MM.1S (cell line): ENCODE data around the gene GNAI2.

ENCODE experiments used
- DNase-seq: peaks from one replicate; pipeline ENCODE4 v3.0.0-alpha.2; 2015
- H2AFZ ChIP-seq: fragments of 300-600 bp; sonication (generic); 2 replicates; pipeline ENCODE4 v1.6.0; 2016; ENCODE audit warnings: antibody characterized with exemption, low read length
- H3F3A ChIP-seq: fragments of 300-600 bp; sonication (generic); 2 replicates; pipeline ENCODE4 v1.6.1; 2016; ENCODE audit warnings: mild to moderate bottlenecking, antibody characterized with exemption, low read length, moderate library complexity, mixed read lengths; ENCODE audit not compliant: insufficient read depth
- H3K27ac ChIP-seq: fragments of 300-600 bp; sonication (generic); 2 replicates; pipeline ENCODE4 v1.5.1; 2016; ENCODE audit warnings: mild to moderate bottlenecking, low read length
- H3K27me3 ChIP-seq: fragments of 300-600 bp; sonication (generic); replicated peaks from 2 replicates; pipeline ENCODE4 v1.6.0; 2016; ENCODE audit warnings: low read length; ENCODE audit not compliant: insufficient read depth
- H3K36me3 ChIP-seq: fragments of 300-600 bp; sonication (generic); replicated peaks from 2 replicates; pipeline ENCODE4 v1.6.1; 2016; ENCODE audit warnings: mild to moderate bottlenecking, low read length, mixed read lengths; ENCODE audit not compliant: insufficient read depth
- H3K4me1 ChIP-seq: fragments of 300-600 bp; sonication (generic); 2 replicates; pipeline ENCODE4 v1.6.1; 2016; ENCODE audit warnings: low read length, mixed read lengths
- H3K4me2 ChIP-seq: fragments of 300-600 bp; sonication (generic); 2 replicates; pipeline ENCODE4 v1.6.0; 2016; ENCODE audit warnings: low read depth, low read length
- H3K4me3 ChIP-seq: fragments of 300-600 bp; sonication (generic); 2 replicates; pipeline ENCODE4 v1.5.1; 2016; ENCODE audit warnings: low read length, mixed read lengths
- H3K79me2 ChIP-seq: fragments of 300-600 bp; sonication (generic); 2 replicates; pipeline ENCODE4 v1.6.1; 2016; ENCODE audit warnings: mixed run types, low read length, mixed read lengths
- H3K9ac ChIP-seq: fragments of 300-600 bp; sonication (generic); 2 replicates; pipeline ENCODE4 v1.6.1; 2016; ENCODE audit warnings: low read length, mixed read lengths
- H3K9me2 ChIP-seq: fragments of 300-600 bp; sonication (generic); replicated peaks from 2 replicates; pipeline ENCODE4 v1.6.1; 2016; ENCODE audit warnings: mild to moderate bottlenecking, low read length, mixed read lengths; ENCODE audit not compliant: insufficient read depth
- H3K9me3 ChIP-seq: fragments of 300-600 bp; sonication (generic); replicated peaks from 2 replicates; pipeline ENCODE4 v1.6.1; 2016; ENCODE audit warnings: mild to moderate bottlenecking, low read length, mixed read lengths; ENCODE audit not compliant: insufficient read depth
- H4K20me1 ChIP-seq: fragments of 300-600 bp; sonication (generic); 2 replicates; pipeline ENCODE4 v1.6.1; 2016; ENCODE audit warnings: mild to moderate bottlenecking, low read length, moderate library complexity, mixed read lengths; ENCODE audit not compliant: insufficient read depth
- CTCF ChIP-seq: fragments of 300-600 bp; sonication (generic); IDR thresholded peaks from 2 replicates; pipeline ENCODE4 v1.5.1; 2016; ENCODE audit warnings: antibody characterized with exemption, low read length, mixed read lengths
- EZH2 ChIP-seq: fragments of 300-600 bp; sonication (generic); optimal IDR thresholded peaks from 2 replicates; pipeline ENCODE3; 2017; ENCODE audit warnings: low read depth, mild to moderate bottlenecking, antibody characterized with exemption, low read length, mixed read lengths
- EZH2phosphoT487 ChIP-seq: fragments of 300-600 bp; sonication (generic); IDR thresholded peaks from 2 replicates; pipeline ENCODE4 v1.6.1; 2018; ENCODE audit warnings: antibody characterized with exemption, low read length

Gene GNAI2

GRCh38 chr3:50298836-50299637 lies 63.0 kb downstream of the GNAI2 start, which contains the start of the genes HYAL3 and NAA80:
Gene HYAL3, minus strand, starts transcription at chr3:50299405. Its CDS starts 3,803 bp downstream, at chr3:50295602.
Gene NAA80, minus strand, starts transcription at chr3:50299405. Its CDS starts 1,942 bp downstream, at chr3:50297463.
- peak within 1 kb of the TSS; percentile 67; the same call in 1 of the 2 replicates for H3K27ac ChIP-seq
- peak within 1 kb of the TSS; percentile 98 for H3K4me3 ChIP-seq

GRCh38 chr3:50299638-50299928 lies 63.6 kb downstream of the GNAI2 start:
- H3K9me2 ChIP-seq: no peaks in the 10 kb centered on the region
- peak overlapping the region; percentile 87 for H2AFZ ChIP-seq
- H3K27me3 ChIP-seq: no peaks in the 10 kb centered on the region
- H3K27ac ChIP-seq: peak overlapping the region; percentile 55; the same call in 1 of the 2 replicates
- TF ChIP-seq EZH2phosphoT487 (no peak), CTCF (no peak), EZH2 (no peak)
- H3K4me2 ChIP-seq: peak overlapping the region; percentile 94
- H4K20me1 ChIP-seq: no peaks in the 10 kb centered on the region
- peaks cover 12% of the 10 kb centered on the region; the same call in 1 of the 2 replicates for H3K4me1 ChIP-seq
- H3K9ac ChIP-seq: peak overlapping the region; percentile 80
- DNase-seq: no peak
- no peaks in the 10 kb centered on the region for H3K36me3 ChIP-seq
- peak overlapping the region; percentile 72 for H3K4me3 ChIP-seq
- peaks cover 4% of the 10 kb centered on the region; the same call in 1 of the 2 replicates for H3F3A ChIP-seq
- H3K79me2 ChIP-seq: peaks cover 11% of the 10 kb centered on the region; the same call in 1 of the 2 replicates
- no peaks in the 10 kb centered on the region for H3K9me3 ChIP-seq

More at GRCh38 chr3:50298836-50299637, 63.0 kb downstream of the GNAI2 start, which contains the start of the genes HYAL3 and NAA80:
- peak; percentile 98 for DNase-seq
- H3K27me3 ChIP-seq: no peaks in the 10 kb centered on the region
- no peaks in the 10 kb centered on the region for H4K20me1 ChIP-seq
- peak within 1 kb of the TSS; percentile 98 for H2AFZ ChIP-seq
- H3K36me3 ChIP-seq: no peaks in the 10 kb centered on the region
- no peaks in the 10 kb centered on the region for H3K9me2 ChIP-seq
- H3F3A ChIP-seq: peaks cover 4% of the 10 kb centered on the region; the same call in 1 of the 2 replicates
- H3K79me2 ChIP-seq: peaks cover 11% of the 10 kb centered on the region; the same call in 1 of the 2 replicates
- H3K4me1 ChIP-seq: peaks cover 12% of the 10 kb centered on the region; the same call in 1 of the 2 replicates
- H3K9me3 ChIP-seq: no peaks in the 10 kb centered on the region
- TF ChIP-seq CTCF: peak; percentile 51
- no peak for TF ChIP-seq EZH2
- peak within 1 kb of the TSS; percentile 86 for H3K9ac ChIP-seq
- peak within 1 kb of the TSS; percentile 99 for H3K4me2 ChIP-seq

GRCh38 chr3:50299929-50300680 lies 64.1 kb downstream of the GNAI2 start:
- Histone ChIP-seq H3K9ac (peak overlapping the region; percentile 80), H3F3A (peaks cover 4% of the 10 kb centered on the region; the same call in 1 of the 2 replicates), H3K27me3 (no peaks in the 10 kb centered on the region), H3K4me3 (peak overlapping the region; percentile 72), H3K79me2 (peaks cover 11% of the 10 kb centered on the region; the same call in 1 of the 2 replicates), H4K20me1 (no peaks in the 10 kb centered on the region), H3K9me2 (no peaks in the 10 kb centered on the region), H3K4me2 (peak overlapping the region; percentile 94), H2AFZ (peak overlapping the region; percentile 87), H3K36me3 (no peaks in the 10 kb centered on the region), H3K27ac (peak overlapping the region; percentile 55; the same call in 1 of the 2 replicates), H3K9me3 (no peaks in the 10 kb centered on the region), H3K4me1 (peaks cover 12% of the 10 kb centered on the region; the same call in 1 of the 2 replicates)
- TF ChIP-seq EZH2phosphoT487 (no peak), EZH2 (no peak), CTCF (no peak)
- no peak for DNase-seq
